ENCODE results near the gene DHRS1.

DNA sequence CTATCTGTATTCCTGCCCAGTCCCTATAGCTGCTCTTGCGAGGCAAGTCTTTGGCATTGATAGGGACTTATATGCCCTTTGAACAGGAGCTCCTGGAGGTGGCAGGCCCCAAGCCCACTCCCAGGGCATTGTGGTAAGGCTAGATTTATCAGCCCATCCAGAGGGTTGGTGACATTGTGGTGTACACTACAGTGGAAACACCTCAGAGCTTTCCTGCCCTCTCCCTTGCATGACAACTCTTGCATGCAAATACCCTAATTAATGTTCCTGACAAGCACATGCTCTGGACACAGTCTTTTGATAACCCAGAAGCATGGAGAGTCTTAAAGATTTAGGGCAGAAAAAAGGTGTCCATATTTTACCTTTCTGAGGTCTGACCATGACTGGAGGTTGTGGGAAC lies 41.0 kb upstream of the DHRS1 start:
- TF ChIP-seq, protein P1, sequence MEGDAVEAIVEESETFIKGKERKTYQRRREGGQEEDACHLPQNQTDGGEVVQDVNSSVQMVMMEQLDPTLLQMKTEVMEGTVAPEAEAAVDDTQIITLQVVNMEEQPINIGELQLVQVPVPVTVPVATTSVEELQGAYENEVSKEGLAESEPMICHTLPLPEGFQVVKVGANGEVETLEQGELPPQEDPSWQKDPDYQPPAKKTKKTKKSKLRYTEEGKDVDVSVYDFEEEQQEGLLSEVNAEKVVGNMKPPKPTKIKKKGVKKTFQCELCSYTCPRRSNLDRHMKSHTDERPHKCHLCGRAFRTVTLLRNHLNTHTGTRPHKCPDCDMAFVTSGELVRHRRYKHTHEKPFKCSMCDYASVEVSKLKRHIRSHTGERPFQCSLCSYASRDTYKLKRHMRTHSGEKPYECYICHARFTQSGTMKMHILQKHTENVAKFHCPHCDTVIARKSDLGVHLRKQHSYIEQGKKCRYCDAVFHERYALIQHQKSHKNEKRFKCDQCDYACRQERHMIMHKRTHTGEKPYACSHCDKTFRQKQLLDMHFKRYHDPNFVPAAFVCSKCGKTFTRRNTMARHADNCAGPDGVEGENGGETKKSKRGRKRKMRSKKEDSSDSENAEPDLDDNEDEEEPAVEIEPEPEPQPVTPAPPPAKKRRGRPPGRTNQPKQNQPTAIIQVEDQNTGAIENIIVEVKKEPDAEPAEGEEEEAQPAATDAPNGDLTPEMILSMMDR (IDR thresholded peaks at IDR 0.05) = no peak
- no peak for TF ChIP-seq POLR2A (IDR thresholded peaks at IDR 0.05)
